Spleen (tissue), 11 donors: ENCODE results near the gene FAM216B. TPM values are rescaled to one million over a fixed set of nuclear protein-coding genes. Genes with fewer than 3 reads are reported as not detected.
"Not testable (repeated sequence)": the region's sequence is repeated elsewhere in the genome, so short reads cannot be mapped to it uniquely, and the experiment has no call there.

Experiments used
- DNase-seq: peaks from one replicate; pipeline ENCODE4 v3.0.0-alpha.2; 2020
- H3K27ac ChIP-seq, 8 donors: fragments of 200-600 bp; sonication (generic) in 7 of 8; 1 replicate in 4 of 8; 2 replicates in 4 of 8; pipeline versions ENCODE4 v1.5.0 to v1.8.0; 2016 to 2021; ENCODE audit warnings: inconsistent platforms in 4 of 8, mild to moderate bottlenecking in 4 of 8, moderate library complexity in 1 of 8
- H3K27me3 ChIP-seq, 7 donors: fragments of 200-600 bp; sonication (generic) in 6 of 7; replicated peaks in 1 of 7; 1 replicate in 4 of 7; 2 replicates in 3 of 7; pipeline versions ENCODE4 v1.5.0 to v1.8.0; 2016 to 2021; ENCODE audit warnings: inconsistent platforms in 3 of 7, mild to moderate bottlenecking in 1 of 7
- H3K36me3 ChIP-seq, 6 donors: fragments of 200-600 bp; sonication (generic) in 5 of 6; 1 replicate in 4 of 6; 2 replicates in 2 of 6; pipeline versions ENCODE4 v1.5.0 to v1.8.0; 2016 to 2021; ENCODE audit warnings: inconsistent platforms in 2 of 6
- H3K4me1 ChIP-seq, 6 donors: fragments of 200-600 bp; sonication (generic) in 5 of 6; 1 replicate in 3 of 6; 2 replicates in 3 of 6; pipeline versions ENCODE4 v1.5.0 to v1.8.0; 2016 to 2021; ENCODE audit warnings: inconsistent platforms in 3 of 6
- H3K4me3 ChIP-seq, 8 donors: fragments of 200-600 bp; sonication (generic) in 7 of 8; 1 replicate in 4 of 8; 2 replicates in 4 of 8; pipeline versions ENCODE4 v1.5.0 to v1.8.0; 2016 to 2021; ENCODE audit warnings: inconsistent platforms in 4 of 8, mild to moderate bottlenecking in 4 of 8, moderate library complexity in 2 of 8
- H3K9me3 ChIP-seq, 8 donors: fragments of 200-600 bp; sonication (generic) in 7 of 8; 1 replicate in 4 of 8; 2 replicates in 4 of 8; pipeline versions ENCODE4 v1.5.0 to v1.8.0; 2016 to 2021; ENCODE audit warnings: inconsistent platforms in 4 of 8
- CTCF ChIP-seq, 11 experiments: fragments of 200-600 bp in 7 of 11; fragments of 450-650 bp in 4 of 11; sonication (generic) in 4 of 11; IDR thresholded peaks in 8 of 11; conservative IDR thresholded peaks in 3 of 11; 1 replicate in 7 of 11; 2 replicates in 4 of 11; pipeline versions ENCODE4 v1.4.0 to v1.8.0; 2016 to 2021; ENCODE audit warnings: antibody characterized with exemption in 11 of 11, inconsistent platforms in 4 of 11, mild to moderate bottlenecking in 1 of 11
- POLR2A ChIP-seq, 3 donors: fragments of 450-650 bp; IDR thresholded peaks; one replicate each; pipeline ENCODE4 v1.5.1; 2017; ENCODE audit warnings: antibody characterized with exemption in 3 of 3, mild to moderate bottlenecking in 1 of 3
- POLR2AphosphoS5 ChIP-seq, 3 donors: sonication (generic); formaldehyde crosslinking; IDR thresholded peaks; one replicate each; pipeline ENCODE4 v1.5.1; 2017; ENCODE audit warnings: antibody characterized with exemption in 3 of 3
- WGBS, 5 donors: extraction: QIAGEN DNeasy Blood & Tissue Kit in 3 of 5; methylation state at CpG; one replicate each; pipeline versions ENCODE4 v1.1.5 to v1.1.7; 2013 to 2018; 5-methylcytosine and 5-hydroxymethylcytosine counted together
- intact Hi-C: fragments of 100-400 bp; cut with DNase I; formaldehyde crosslinking; loops from one replicate; pipeline ENCODE4 v1.15.0; 2023; ENCODE audit warnings: low total_unique reads
- polyA plus RNA-seq, 3 donors: library from polyadenylated mRNA; stranded (reverse); fragments of 200-250 nt; gene quantifications; one replicate each; pipeline ENCODE4 v1.2.1, GENCODE V29; 2013
- total RNA-seq, 7 donors: library from RNA; depleted of rRNA in 3 of 7; stranded (reverse); fragments of >200 nt in 3 of 7; fragmentation: NEBNext Ultra II Directional in 4 of 7; extraction: Animal tissue kit (Norgen Biotek cat#: 25700) in 4 of 7; gene quantifications; one replicate each; pipeline versions ENCODE4 v1.1.0 to v1.2.1, GENCODE V29; 2016 to 2021
- donor health status: healthy with polysubstance abuse.
- donor health status: DM: no; HTN: no; CAD: no; lungs with moderate emphysema.
- donor health status: DM: no; HTN: no; CAD: no.
- donor health status: Bipolar disorder and iron deficiency.
- donor health status: healthy.
- donor health status: DM: no; HTN: no; CAD: no.
- donor health status: DM: yes; HTN: yes; CAD: no.

Gene FAM216B
- total and polyA plus RNA-seq, 10 donors, result 0.04 to 0.16 (median 0.15) TPM; not detected in 7

- 85 to 92% (median 91%) methylated on average over 3 of the region's 3 CpGs for WGBS, 5 donors
- H3K9me3 ChIP-seq, result peaks cover 0 to 7% (median 0%) of the 10 kb centered on the region in 8 donors
- DNase-seq, result no peak
- no peak overlapping the region for H3K4me3 ChIP-seq
- TF ChIP-seq POLR2A (IDR thresholded peaks at IDR 0.05), result no peak
- no peak for TF ChIP-seq POLR2AphosphoS5 (IDR thresholded peaks at IDR 0.05)
- no peak for TF ChIP-seq CTCF (IDR thresholded peaks at IDR 0.05 in 8 of 11, conservative IDR thresholded peaks at IDR 0.05 in 3 of 11)
- no peaks in the 10 kb centered on the region for H3K27me3 ChIP-seq
- H3K36me3 ChIP-seq, result no peaks in the 10 kb centered on the region
- intact Hi-C loops, result no loop called here
- no peak overlapping the region for H3K27ac ChIP-seq
- H3K4me1 ChIP-seq, result no peaks in the 10 kb centered on the region
These were observed 11.7 kb upstream of the FAM216B start for GRCh38 chr13:42769650-42770049.

GRCh38 chr13:42776558-42776957 lies 4.8 kb upstream of the FAM216B start:
- not testable (repeated sequence) for DNase-seq
- 67 to 82% (median 73%) methylated on average over 6 of the region's 6 CpGs; no CpG with 5 or more reads in 1 of the 5 donors for WGBS, 5 donors

GRCh38 chr13:42777467-42777866 lies 3.9 kb upstream of the FAM216B start:
- Histone ChIP-seq H3K9me3 (no peaks in the 10 kb centered on the region), H3K27me3 (peaks cover 0 to 8% (median 0%) of the 10 kb centered on the region in 7 donors), H3K4me3 (no peak overlapping the region), H3K4me1 (no peaks in the 10 kb centered on the region), H3K27ac (no peak overlapping the region), H3K36me3 (no peaks in the 10 kb centered on the region)
- 69 to 85% (median 77%) methylated on average over 5 of the region's 5 CpGs for WGBS, 5 donors
- DNase-seq, result no peak
- TF ChIP-seq CTCF (IDR thresholded peaks at IDR 0.05 in 8 of 11, conservative IDR thresholded peaks at IDR 0.05 in 3 of 11), result no peak
- intact Hi-C loops, result no loop called here

More at GRCh38 chr13:42776558-42776957, 4.8 kb upstream of the FAM216B start:
- H3K27me3 ChIP-seq, H3K4me1 ChIP-seq, H3K36me3 ChIP-seq, H3K27ac ChIP-seq, H3K9me3 ChIP-seq, H3K4me3 ChIP-seq, intact Hi-C loops: not testable (repeated sequence)

- Histone ChIP-seq H3K9me3 (no peaks in the 10 kb centered on the region), H3K27me3 (peaks cover 0 to 8% (median 0%) of the 10 kb centered on the region in 7 donors), H3K4me1 (no peaks in the 10 kb centered on the region), H3K27ac (no peak overlapping the region), H3K4me3 (no peak overlapping the region), H3K36me3 (no peaks in the 10 kb centered on the region)
- DNase-seq, result no peak
- WGBS, 5 donors, result 29 to 77% (median 65%) methylated on average over 1 of the region's 1 CpG
- no peak for TF ChIP-seq CTCF (IDR thresholded peaks at IDR 0.05 in 8 of 11, conservative IDR thresholded peaks at IDR 0.05 in 3 of 11)
- TF ChIP-seq POLR2AphosphoS5 (IDR thresholded peaks at IDR 0.05), result no peak
- no peak for TF ChIP-seq POLR2A (IDR thresholded peaks at IDR 0.05)
- intact Hi-C loops, result no loop called here
These were observed 1.3 kb upstream of the FAM216B start for GRCh38 chr13:42780044-42780443.

GRCh38 chr13:42786715-42787114 lies 5.3 kb downstream of the FAM216B start:
- 68 to 81% (median 77%) methylated on average over 7 of the region's 7 CpGs for whole genome bisulfite sequencing, 5 donors
- intact Hi-C loops, result no loop called here
- Histone ChIP-seq H3K27ac (no peak overlapping the region), H3K9me3 (peaks cover 0 to 9% (median 0%) of the 10 kb centered on the region in 8 donors), H3K4me1 (no peaks in the 10 kb centered on the region), H3K4me3 (no peak overlapping the region), H3K27me3 (no peaks in the 10 kb centered on the region), H3K36me3 (no peaks in the 10 kb centered on the region)
- no peak for DNase-seq
- TF ChIP-seq POLR2A (IDR thresholded peaks at IDR 0.05) (no peak), POLR2AphosphoS5 (IDR thresholded peaks at IDR 0.05) (no peak), CTCF (IDR thresholded peaks at IDR 0.05 in 8 of 11, conservative IDR thresholded peaks at IDR 0.05 in 3 of 11) (no peak)
